GM19395 (cell line): Measurements from ENCODE around the gene RBM25.
A peak's percentile ranks its signal among the peaks of the same experiment; 100 is the strongest.

Experiments
- ATAC-seq: cut with Tn5 transposase; IDR thresholded peaks from one replicate; pipeline ENCODE4 v1.9.1; 2021; ENCODE audit warnings: mild to moderate bottlenecking, moderate library complexity; ENCODE audit not compliant: unreplicated experiment

RBM25 gene

GRCh38 chr14:73102806-73103497 lies 44.6 kb downstream of the RBM25 start:
- no peak for ATAC-seq

- no peak for ATAC-seq
Measured at GRCh38 chr14:73105050-73105449, 46.7 kb downstream of the RBM25 start.

GRCh38 chr14:73105727-73106126 lies 47.4 kb downstream of the RBM25 start:
- no peak for ATAC-seq

- ATAC-seq, result no peak
Measured at GRCh38 chr14:73116079-73116665, 57.8 kb downstream of the RBM25 start.

- no peak for ATAC-seq
Measured at GRCh38 chr14:73124180-73124894, 66.0 kb downstream of the RBM25 start.

GRCh38 chr14:73125169-73125588 lies 66.8 kb downstream of the RBM25 start:
- ATAC-seq, result no peak

GRCh38 chr14:73125746-73126145 lies 67.4 kb downstream of the RBM25 start:
- no peak for ATAC-seq

GRCh38 chr14:73133795-73134194 lies 75.5 kb downstream of the RBM25 start:
- ATAC-seq, result no peak

- no peak for ATAC-seq
Measured at GRCh38 chr14:73136085-73136386, 77.7 kb downstream of the RBM25 start.

- peak; percentile 92 for ATAC-seq
Measured at GRCh38 chr14:73136387-73137225, 78.3 kb downstream of the RBM25 start, which contains the start of gene PSEN1. Gene PSEN1 (plus strand): TSS chr14:73136507. CDS start chr14:73148020, 11,513 bp downstream.

GRCh38 chr14:73140811-73141323 lies 82.5 kb downstream of the RBM25 start:
- no peak for ATAC-seq

GRCh38 chr14:73142216-73142615 lies 83.9 kb downstream of the RBM25 start:
- no peak for ATAC-seq

GRCh38 chr14:73143003-73143402 lies 84.7 kb downstream of the RBM25 start:
- ATAC-seq, result no peak

GRCh38 chr14:73143617-73144016 lies 85.3 kb downstream of the RBM25 start:
- no peak for ATAC-seq

- no peak for ATAC-seq
Measured at GRCh38 chr14:73145371-73145770, 87.0 kb downstream of the RBM25 start.

GRCh38 chr14:73146111-73146510 lies 87.8 kb downstream of the RBM25 start:
- no peak for ATAC-seq

- ATAC-seq, result no peak
Measured at GRCh38 chr14:73149753-73150152, 91.4 kb downstream of the RBM25 start.

GRCh38 chr14:73153272-73153671 lies 94.9 kb downstream of the RBM25 start:
- ATAC-seq, result no peak

- no peak for ATAC-seq
Measured at GRCh38 chr14:73162251-73162650, 103.9 kb downstream of the RBM25 start.

- no peak for ATAC-seq
Measured at GRCh38 chr14:73166399-73166798, 108.1 kb downstream of the RBM25 start.

- no peak for ATAC-seq
Measured at GRCh38 chr14:73167727-73168126, 109.4 kb downstream of the RBM25 start.
